ENCODE measurements around the gene NKD1.
"Not testable (repeated sequence)": the region's sequence is repeated elsewhere in the genome, so short reads cannot be mapped to it uniquely, and the experiment has no call there.

NKD1 gene

DNA sequence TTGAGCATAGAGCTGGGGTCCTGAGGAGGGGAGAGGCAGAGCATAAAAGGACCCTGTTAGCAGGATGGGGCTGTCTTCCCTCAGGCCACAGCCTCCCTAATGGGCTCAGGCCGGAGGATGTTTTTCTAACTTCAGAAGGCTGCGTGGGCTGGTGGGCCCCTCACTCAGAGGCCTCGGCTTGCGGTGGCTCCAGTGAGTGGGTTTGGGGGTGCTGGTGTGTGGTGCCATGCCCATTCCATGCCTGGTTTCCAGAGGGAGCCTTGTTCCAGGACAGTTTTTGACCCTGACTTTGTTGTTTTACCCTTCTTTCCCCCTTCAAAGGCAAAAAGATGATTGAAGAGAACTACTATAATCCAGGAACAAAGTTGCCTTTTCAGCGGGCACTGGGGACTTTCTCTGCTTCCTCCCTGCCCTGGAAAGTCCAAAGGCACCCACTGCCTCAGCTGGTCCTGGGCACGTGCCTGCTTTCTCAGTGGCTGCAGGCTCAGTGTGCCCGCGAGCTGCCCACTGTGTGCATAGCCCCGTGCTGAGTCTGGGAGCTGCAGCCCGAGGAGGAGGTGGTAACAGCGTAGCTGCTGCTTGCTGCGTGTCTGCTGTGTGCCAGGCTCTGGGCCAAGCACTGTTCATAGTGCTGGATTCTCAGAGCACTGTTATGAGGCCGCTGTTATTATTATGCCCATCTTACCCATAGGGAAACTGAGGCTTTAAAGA, 11.8 kb downstream of the NKD1 start:
- no peak for DNase-seq

DNA sequence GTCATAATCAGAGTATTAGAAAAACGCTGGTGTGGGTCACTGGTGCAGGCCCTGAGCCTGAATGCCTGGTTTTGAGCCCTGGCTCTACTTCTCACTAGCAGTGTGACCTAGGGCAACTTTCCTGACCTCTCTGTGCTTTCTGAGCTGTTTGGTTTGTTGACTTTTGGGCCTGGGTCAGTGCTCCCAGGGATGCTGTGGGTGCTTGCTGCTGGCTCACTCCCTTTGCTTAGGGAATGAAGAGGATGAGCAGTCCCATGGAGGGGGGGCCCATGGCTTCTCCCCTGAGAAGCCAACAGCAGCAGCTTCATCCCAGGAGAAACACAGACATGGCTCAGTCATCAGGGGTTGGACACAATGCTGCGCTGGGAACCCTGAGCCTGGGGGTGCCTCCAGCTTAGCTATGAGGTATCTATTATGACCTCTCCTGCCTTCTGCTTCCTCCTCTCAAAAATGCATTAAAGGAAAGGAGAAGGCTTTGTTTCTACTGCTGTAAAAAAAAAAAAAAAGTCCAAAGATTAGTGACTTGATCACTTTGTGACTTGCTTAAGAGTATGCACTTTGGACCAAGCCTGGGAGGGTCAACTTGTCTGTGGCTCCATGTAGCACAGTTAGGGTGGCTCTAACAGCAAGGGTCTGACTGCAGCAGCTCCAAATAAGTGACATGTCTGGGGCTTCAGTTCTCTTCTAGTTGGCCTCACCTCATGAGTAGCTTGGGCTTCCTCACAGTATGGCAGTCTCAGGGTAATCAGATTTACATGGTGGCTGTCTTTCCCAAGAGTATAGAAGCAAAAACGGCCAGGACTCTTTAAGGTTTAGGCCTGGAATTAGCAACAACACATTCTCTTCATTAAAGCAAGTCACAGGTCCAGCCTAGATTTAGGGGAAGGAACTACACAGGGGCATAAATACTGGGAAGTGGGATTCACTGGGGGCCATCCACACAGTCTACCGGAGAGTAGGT, 13.0 kb downstream of the NKD1 start:
- DNase-seq = no peak

DNA sequence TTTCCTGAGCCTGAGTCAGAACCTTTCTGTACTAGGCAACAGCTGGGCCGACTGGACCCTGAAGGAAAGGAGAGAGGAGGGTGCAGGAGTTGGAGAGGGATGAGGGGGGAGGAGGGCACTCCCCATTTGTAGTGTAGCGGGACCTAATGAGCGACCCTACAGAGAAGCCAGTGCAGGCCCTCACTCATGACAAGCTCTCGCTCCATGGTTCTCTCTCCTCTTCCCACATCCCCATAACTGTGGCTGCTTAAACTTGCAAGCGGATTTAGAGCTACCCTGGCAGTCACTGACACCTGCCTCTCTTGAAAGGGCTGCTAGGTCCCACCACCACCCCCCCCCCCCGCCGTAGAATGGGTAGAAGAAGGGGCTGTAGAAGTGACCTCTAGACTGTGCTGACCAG, 14.5 kb downstream of the NKD1 start:
- no peak for DNase-seq

DNA sequence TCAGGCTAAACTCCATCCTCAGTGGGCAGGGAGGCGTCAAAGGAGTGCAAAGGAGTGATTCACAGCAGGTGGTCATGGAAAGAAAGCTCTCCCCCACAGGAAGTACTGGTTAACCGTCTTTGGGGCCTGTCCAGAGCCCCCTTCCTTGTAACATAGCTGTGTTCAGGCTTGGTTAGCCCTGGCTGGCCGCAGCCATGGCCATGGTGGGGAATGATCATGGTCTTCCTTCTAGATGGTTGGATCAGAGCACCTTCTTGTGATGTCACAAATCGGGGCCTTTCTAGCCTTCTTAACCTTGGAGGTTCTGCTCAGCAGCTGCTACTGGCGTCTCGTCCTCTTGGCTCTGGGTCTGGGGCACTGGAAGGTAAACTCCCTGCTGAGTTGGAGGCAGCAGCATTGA, 15.8 kb downstream of the NKD1 start:
- DNase-seq = no peak

DNA sequence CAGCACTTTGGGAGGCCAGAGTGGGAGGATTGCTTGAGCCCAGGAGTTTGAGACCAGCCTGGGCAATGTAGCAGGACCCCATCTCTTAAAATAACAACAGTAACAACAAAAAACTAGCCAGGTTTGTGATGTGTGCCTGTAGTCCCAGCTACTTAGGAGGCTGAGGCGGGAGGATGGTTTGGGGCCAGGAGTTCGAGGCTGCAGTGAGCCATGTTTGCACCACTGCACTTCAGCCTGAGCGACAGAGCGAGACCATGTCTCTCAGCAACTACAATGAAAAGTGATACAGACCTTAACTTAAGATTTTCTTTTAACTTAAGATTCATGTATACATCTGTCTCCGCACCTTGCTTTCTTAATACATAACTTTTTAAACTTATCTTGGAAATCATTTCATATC, 17.2 kb downstream of the NKD1 start:
- no peak for DNase-seq

DNA sequence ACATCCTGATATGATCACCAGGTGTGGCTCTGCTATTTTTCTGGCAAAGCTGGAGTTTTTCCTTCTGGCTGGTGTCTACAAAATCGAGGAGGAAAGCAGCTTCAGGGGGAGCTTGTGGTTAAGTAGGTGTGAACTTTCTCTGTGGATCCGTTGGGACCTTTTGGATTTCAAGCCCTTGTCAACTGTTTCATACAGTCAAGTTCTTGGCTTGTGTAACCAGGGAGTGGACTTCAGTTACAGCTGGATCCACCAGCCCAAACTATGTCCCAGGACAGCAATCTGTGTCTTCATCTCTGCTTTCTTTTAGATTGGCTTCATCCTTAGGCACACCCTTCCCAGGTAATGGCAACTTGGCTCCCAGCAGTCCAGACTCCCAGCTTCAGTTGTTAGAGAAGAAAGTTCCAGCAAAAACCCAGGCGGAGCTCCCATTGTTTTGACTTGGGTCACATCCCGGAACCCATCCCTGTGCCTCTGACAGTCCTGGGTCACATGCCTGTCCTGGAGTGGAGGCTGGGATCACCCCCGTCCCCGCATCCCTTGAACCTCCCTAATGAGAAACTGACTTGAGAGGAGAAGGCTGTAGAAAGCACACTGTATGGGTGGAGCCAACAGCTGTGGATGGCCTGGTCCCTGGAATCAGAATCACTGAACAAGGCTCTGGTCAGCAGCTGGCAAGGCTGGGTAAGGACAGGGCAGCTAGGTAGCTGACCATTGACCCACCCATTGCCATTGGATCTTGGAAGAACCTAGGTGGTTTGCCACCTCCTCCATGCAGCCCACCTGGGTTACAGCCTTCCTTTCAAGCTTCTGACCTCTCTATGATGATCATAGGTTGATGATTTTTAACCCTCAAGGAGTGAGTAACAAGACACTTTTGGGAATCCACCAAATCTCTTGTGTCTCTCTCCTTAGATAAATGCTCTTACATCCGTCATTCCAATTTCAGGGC, 18.1 kb downstream of the NKD1 start:
- DNase-seq = no peak

DNA sequence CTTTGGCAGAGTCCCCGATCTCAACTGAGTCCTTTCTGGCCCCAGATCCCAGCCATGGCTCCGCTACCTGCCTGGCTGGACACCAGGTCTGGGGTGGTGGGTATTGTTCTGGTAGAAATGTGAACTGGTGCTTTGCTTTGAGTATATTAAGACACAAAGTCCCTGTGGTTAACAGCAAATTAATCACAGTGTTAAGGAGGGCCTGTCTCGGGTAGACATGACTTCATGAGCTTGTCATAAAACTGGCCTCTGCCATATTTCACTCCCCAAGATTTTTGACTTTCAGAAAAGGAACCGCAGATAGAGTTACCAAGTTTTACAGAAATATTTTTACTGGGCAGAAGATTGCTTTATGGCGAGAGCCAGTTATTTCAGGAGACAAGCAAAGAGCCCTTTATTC, 19.5 kb downstream of the NKD1 start:
- no peak for DNase-seq

DNA sequence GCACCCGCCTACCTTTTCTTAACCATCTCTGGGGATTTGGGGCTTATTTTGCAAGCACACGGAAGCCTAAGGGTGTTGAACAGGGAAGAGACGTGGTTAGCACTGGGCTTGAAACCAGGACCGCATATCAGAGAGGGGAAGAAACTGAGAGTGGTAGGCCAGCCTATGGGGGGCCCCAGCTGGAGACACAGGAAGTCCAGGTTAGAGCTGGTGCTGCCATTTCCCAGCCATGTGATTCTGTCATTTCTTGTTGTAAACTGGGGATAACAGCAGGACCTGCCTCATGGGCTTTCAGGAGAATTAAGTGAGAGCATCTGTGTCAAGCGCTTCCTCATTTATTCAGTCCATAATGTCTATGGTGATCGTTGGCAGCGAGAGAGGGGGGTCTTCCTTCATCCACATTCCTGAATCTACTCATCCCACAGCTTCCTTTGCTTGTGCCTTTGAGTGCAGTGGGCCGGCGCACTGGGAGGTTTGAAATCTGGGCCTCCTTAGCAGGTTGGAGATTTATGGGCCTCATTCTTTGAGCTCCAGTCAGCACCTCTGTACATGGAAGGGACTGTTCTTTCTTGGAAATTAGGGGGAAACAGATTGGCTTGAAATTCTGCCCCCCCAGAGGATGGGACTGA, 20.1 kb downstream of the NKD1 start:
- DNase-seq = no peak

DNA sequence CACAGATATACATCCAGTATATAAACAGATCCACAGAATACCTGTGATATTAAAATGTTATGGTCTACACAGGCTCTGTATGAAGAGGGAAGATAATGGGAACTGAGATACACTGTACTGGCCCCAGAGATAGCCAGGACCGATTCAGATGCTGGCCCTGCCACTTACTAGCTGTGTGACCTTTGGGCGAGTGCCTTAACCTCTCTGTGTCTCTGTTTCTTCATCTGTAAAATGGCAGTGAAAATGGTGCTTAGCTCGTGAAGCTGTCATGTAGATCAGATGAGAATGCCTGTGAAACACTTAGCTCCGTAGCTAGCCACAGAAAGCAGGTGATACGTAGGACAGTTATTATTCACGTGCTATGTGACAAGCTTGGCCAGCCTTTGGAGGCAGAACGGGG, 22.2 kb downstream of the NKD1 start:
- no peak for DNase-seq

DNA sequence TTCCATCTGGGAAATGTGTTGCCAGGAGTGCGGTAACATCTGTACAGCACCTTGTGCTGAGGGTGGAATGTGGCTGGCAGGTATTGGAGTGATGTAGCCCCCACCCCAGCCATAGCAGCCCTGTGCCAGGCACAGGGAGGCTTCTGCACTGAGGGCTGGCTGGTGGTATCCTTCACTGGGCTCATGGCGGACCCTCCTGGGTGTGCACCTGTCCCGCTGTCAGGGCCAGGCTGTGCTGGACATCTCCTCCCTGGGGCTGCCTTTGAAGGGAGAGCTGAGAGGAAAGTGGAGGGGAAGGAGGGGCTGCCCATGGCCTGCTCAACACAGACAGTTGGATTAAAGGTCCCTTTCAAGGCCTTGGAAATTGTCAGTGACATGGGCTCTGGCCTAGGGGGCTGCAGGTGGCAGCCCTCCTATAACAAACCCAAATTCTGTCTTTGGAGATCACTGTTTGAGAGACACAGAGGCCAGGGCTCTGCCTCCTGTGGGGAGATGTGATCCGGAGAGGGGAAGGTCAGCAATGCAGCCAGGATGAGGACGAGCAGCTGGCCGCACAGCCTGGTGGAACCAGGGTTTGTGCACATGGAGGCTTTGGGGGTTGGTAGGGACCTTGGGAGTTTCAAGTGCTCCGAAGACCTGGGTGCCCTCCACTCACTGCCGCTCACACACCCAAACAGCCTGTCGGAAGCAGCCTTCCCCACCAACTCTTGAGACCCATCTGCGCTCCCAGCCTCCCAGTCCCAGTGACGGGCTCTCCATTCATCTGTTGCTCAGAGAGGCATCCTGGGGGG, 22.8 kb downstream of the NKD1 start:
- DNase-seq = no peak

DNA sequence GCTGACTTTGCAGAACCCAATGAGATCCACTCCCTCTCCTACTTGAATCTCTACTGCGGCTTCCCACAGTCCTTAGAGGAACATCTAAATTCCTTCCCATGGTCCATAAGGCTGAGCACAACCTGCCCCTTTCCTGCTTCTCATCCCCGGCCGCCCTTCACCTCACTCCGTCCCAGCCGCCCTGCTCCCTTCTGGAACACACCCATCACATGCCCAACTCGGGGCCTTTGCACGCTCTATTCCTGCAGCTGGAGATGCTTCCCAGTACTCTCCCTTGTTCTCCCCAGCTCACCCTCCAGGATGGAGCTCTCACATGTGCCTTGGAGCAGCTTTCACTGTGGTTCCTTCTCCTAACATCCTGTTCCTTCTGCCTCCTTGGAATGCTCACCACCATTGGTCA, 23.6 kb downstream of the NKD1 start:
- DNase-seq = no peak

DNA sequence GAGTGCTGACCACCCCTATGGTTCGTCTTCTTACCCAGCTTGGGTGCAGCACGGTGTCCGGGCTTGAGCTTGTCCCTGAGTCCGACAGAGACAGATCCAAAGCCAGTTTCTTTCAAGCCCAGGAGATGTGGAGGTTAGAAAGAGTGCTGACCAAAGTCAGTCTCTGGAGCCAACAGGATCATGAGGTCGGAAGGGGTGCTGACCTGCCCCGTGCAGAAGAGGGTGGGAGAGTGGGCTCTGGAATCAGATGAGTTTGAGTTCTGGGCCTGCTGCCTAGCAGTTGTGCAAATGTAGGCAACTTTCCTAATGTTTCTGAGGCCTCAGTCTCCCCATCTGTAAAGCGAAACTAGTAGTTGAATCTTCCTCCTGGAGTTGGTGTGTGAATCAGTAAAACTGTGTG, 24.5 kb downstream of the NKD1 start:
- DNase-seq = no peak

DNA sequence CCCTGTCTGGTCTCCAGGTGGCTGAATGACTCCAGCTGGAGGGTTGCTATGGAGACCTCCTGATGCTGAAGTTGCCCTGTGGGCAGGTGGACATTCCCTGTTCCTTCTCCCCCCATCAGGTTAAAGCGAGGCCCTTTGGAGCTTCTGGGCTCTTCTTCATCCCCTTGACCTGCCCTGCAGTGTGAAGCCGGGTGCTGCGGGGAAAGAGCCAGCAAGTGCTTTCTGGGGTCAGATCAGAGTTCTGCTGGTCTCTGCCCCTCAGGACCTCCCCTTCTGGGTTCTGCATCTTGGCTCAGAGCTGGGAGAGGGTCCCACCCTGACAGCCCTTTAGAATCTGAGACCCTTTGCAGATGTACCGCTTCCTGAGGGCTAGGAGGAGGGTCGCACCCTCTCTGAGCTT, 25.1 kb downstream of the NKD1 start:
- no peak for DNase-seq

DNA sequence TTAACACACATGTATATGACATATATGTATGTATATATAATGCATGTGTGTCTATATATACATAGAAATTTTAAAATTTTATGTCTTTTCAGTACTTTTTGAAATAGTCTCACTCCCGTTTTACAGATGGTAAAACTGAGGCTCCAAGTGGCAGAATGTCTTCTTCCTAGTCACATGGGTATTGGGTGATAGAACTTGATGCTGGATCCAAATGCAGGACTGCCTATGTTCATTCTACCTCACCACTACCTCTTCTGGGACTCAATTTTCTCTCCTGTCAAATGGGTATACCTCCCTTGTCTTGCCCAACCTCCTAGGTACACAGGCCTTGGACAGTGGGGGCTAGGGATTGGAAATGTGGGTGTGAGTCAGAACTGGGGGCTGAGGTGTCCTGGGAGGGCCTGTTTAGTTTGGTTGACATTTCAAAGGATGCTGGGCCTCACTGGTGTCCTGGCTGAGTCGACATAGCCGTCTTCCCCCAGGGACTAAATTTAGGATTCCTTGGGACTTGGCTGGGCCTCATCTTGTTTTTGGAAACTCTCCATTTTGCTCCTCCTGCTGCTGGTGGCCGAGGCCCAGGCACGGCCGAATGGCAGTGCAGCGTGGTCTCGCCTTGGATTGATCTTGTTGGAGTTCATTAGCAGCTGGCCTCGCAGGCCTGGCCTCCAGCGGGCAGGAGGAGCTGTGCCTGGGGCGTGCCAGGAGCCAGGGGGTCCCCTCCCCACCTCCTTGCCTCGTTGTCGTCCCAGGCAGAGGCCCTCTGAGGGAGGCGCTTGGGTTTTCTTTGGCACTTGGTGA, 25.9 kb downstream of the NKD1 start:
- no peak for DNase-seq

DNA sequence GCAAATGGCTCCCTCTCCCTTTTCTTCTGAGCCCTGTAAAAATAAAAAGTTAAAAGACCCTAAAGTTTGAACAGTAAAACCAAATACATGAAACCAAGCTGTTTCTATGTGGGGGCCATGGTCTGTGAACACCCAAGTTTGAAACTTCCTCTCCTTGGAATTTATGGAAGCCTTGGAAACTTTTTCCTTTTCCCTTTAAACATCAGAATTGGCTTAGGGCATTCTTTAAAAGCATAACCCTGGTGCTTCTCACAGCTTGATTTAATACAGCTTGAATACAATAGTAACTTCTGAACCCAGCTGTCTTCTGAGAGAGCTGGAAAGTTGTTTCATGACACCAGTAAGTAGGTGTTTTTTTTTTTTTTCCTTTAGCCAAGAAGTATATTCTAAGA, 26.5 kb downstream of the NKD1 start:
- DNase-seq = no peak

DNA sequence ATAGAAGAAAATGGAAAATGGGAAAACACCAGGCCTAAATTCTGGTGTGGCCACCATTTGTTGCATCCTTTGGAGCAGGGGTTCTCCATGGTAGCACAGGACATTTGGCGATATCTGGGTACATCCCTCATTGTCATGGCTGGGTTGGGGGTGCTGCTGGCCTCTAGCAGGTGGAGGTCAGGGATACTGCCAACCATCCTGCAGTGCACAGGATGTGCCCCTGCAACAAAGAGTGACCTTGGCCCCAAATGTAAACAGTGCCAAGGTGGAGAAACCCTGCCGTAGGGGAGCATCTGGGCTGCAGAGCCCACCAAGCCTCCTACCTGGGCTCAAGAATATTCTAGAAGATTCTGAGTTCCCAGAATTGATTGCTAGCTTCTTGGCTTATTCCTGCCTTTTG, 27.5 kb downstream of the NKD1 start:
- DNase-seq = no peak

DNA sequence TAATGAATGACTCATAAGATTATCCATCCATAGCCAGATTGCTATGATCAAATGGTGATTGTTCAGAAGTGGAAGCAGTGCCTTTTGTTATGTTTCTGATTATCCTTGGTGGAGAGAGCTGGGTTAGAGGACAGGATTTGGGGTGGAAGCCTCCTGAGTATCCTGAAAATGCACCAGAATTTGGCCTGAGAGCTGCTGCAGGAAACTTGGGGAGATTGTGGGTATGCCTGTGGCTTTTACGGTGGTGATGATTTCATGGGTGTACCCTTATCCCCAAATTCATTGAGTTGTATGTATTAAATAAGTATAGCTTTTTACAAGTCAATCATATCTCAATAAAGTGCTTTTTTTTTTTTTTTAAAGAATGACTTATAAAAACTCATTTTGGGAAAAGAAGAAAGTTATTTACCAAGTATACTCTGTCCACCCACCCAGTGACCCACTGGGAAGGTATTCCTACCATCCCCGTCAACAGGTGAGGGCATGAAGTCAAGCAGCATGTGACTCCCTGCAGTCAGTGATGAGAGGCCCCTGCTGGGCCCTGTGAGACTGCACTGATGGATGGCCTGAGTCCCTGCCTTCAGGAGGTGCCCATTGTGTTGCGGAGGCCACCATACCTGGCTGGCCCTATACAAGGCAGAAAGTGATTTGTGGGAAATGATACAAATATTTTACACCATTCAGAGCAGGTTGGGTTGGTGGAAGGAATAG, 28.4 kb downstream of the NKD1 start:
- no peak for DNase-seq

DNA sequence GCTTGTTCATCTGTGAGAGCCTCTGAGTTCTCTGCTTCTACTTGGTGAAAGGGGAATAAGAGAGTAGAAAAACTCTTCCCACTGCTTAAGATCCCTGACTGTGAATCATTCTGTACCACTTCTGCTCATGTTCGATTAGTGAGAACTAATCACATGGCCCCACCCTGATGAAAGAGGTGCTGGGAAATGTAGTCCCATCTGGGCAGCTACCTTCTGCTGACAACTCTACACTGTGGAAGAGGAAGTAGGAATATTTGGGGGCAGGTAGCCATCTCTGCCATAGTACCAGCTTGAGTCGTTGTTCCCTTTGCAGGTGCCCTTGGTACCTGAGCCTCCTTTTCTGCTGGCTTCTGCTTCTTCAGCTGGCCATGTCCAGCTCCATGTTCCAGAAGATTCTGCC, 29.9 kb downstream of the NKD1 start:
- peak; percentile 52 to 75 for DNase-seq

DNA sequence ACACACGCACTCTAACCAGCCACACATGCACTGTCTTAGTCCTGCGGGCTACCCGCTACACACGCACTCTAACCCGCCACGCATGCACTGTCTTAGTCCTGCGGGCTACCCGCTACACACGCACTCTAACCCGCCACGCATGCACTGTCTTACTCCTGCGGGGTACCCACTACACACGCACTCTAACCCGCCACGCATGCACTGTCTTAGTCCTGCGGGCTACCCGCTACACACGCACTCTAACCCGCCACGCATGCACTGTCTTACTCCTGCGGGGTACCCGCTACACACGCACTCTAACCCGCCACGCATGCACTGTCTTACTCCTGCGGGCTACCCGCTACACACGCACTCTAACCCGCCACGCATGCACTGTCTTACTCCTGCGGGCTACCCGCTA, 31.2 kb downstream of the NKD1 start:
- DNase-seq = not testable (repeated sequence)

DNA sequence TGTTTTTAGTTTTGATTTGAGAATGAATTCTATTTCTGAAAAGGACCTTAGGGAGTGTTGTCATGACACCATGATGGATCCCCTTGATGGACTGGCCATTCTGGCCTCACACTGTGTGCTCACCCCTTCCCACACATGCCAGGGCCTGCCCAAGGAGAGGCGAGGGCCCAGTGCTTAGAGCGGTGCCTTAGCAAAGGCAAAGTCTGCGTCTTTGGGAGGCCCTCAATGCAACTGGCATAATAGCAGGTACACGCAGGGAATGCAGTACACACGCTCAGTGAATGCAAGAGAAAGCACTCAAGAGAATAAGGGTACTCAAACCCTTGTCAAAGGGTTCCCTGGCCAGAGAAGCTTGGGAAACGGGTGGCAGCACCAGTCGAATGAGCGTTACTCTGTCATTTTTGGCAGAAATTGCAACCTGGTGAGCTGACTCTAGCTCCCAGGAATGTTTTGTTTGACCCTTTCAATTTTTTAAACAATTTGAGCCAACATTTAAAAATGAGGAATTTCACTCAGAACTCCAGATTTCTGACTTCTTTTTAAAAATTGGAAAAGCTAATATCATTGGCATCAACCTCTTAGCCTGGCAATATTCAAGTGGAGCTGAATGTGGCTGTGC, 32.1 kb downstream of the NKD1 start:
- no peak for DNase-seq

All from inflammatory macrophage treated with lipopolysaccharide for 1 hour (primary cell).